SK-N-SH (cell line): ENCODE measurements around the gene SPACA9. TPM values are rescaled to one million over a fixed set of nuclear protein-coding genes. Genes with fewer than 3 reads are reported as not detected.

Source experiments
- CTCF ChIA-PET: fragments of 300-600, 350-600 bp; formaldehyde crosslinking; extraction: SDS; loops from one replicate; lab custom pipeline; 2021; lab: Yijun Ruan, JAX
- POLR2A ChIA-PET: fragments of 350-600 bp; sonication (Branson Sonifier 250); formaldehyde crosslinking; extraction: SDS; loops from one replicate; lab custom pipeline; 2020; ENCODE audit warnings: antibody characterized with exemption, inconsistent platforms; lab: Yijun Ruan, JAX
- DNase-seq: peaks from one replicate; pipeline ENCODE4 v3.0.0; 2012
- H2AFZ ChIP-seq: fragments of 200-600 bp; sonication (generic); 2 replicates; pipeline ENCODE4 v1.8.1; 2016; ENCODE audit warnings: antibody characterized with exemption, mild to moderate bottlenecking, low read depth
- H3F3A ChIP-seq: fragments of 200-600 bp; sonication (generic); replicated peaks from 2 replicates; pipeline ENCODE3; 2016; ENCODE audit warnings: antibody characterized with exemption, mild to moderate bottlenecking; ENCODE audit not compliant: insufficient read depth
- H3K27ac ChIP-seq, 2 experiments: fragments of 200-500 bp in 1 of 2; fragments of 200-600 bp in 1 of 2; sonication (Bioruptor generic) in 1 of 2; sonication (generic), shearing (Covaris generic) in 1 of 2; 2 replicates each; pipeline versions ENCODE4 v1.5.1 to v1.6.1; 2014 to 2016; ENCODE audit warnings: low read depth in 2 of 2, inconsistent platforms in 1 of 2, low read length in 1 of 2, mild to moderate bottlenecking in 1 of 2, mixed read lengths in 1 of 2
- H3K27me3 ChIP-seq: fragments of 200-600 bp; sonication (generic), shearing (Covaris generic); 2 replicates; pipeline ENCODE4 v1.6.1; 2016; ENCODE audit warnings: mixed run types; ENCODE audit not compliant: insufficient read depth
- H3K36me3 ChIP-seq, 2 experiments: fragments of 200-500 bp in 1 of 2; fragments of 200-600 bp in 1 of 2; sonication (Bioruptor generic) in 1 of 2; sonication (generic) in 1 of 2; replicated peaks in 1 of 2; 2 replicates each; pipeline versions ENCODE3 to v1.5.1; 2014 to 2016; ENCODE audit warnings: low read length in 1 of 2, mild to moderate bottlenecking in 1 of 2; ENCODE audit not compliant: insufficient read depth in 2 of 2, control insufficient read depth in 1 of 2
- H3K4me1 ChIP-seq, 2 experiments: fragments of 200-500 bp in 1 of 2; fragments of 200-600 bp in 1 of 2; sonication (Bioruptor generic) in 1 of 2; sonication (generic), shearing (Covaris generic) in 1 of 2; 2 replicates each; pipeline versions ENCODE4 v1.5.1 to v1.6.1; 2014 to 2016; ENCODE audit warnings: low read depth in 1 of 2, low read length in 1 of 2, mixed run types in 1 of 2; ENCODE audit not compliant: insufficient read depth in 2 of 2, control insufficient read depth in 1 of 2
- H3K4me2 ChIP-seq: fragments of 200-600 bp; sonication (generic), shearing (Covaris generic); 2 replicates; pipeline ENCODE4 v1.6.1; 2017; ENCODE audit warnings: mixed run types
- H3K4me3 ChIP-seq, 2 experiments: fragments of 200-500 bp in 1 of 2; fragments of 200-600 bp in 1 of 2; sonication (Bioruptor generic) in 1 of 2; sonication (generic), shearing (Covaris generic) in 1 of 2; 2 replicates each; pipeline versions ENCODE4 v1.5.1 to v1.8.1; 2014 to 2016; ENCODE audit warnings: low read depth in 2 of 2, inconsistent platforms in 1 of 2, low read length in 1 of 2, mild to moderate bottlenecking in 1 of 2, mixed read lengths in 1 of 2, moderate library complexity in 1 of 2
- H3K79me2 ChIP-seq: fragments of 200-600 bp; sonication (generic); 2 replicates; pipeline ENCODE4 v1.8.1; 2017; ENCODE audit warnings: mild to moderate bottlenecking; ENCODE audit not compliant: insufficient read depth
- H3K9ac ChIP-seq: fragments of 200-600 bp; sonication (generic); 2 replicates; pipeline ENCODE4 v1.6.1; 2017; ENCODE audit warnings: mixed run types
- H3K9me2 ChIP-seq: fragments of 200-600 bp; sonication (generic); 2 replicates; pipeline ENCODE4 v1.6.1; 2017; ENCODE audit warnings: mixed run types
- H3K9me3 ChIP-seq: fragments of 200-600 bp; sonication (generic); 2 replicates; pipeline ENCODE4 v1.6.1; 2017; ENCODE audit warnings: mixed run types, mild to moderate bottlenecking, moderate library complexity
- H4K20me1 ChIP-seq: fragments of 200-600 bp; sonication (generic); 2 replicates; pipeline ENCODE4 v1.6.1; 2017; ENCODE audit warnings: mild to moderate bottlenecking, mixed run types; ENCODE audit not compliant: insufficient read depth
- EP300 ChIP-seq, 2 experiments: IDR thresholded peaks; 2 replicates each; pipeline versions ENCODE4 v1.4.0 to v1.6.1; 2012; ENCODE audit warnings: borderline replicate concordance in 1 of 2, low read depth in 1 of 2, low read length in 1 of 2
- FOSL2 ChIP-seq: IDR thresholded peaks from 2 replicates; pipeline ENCODE4 v1.4.0; 2012; ENCODE audit warnings: low read depth, mild to moderate bottlenecking, moderate library complexity, borderline replicate concordance
- GATA2 ChIP-seq: sonication (generic); formaldehyde crosslinking; IDR thresholded peaks from 2 replicates; pipeline ENCODE4 v1.5.0; 2020; ENCODE audit warnings: mild to moderate bottlenecking, missing genetic modification reagents
- NRF1 ChIP-seq: IDR thresholded peaks from 2 replicates; pipeline ENCODE4 v1.6.1; 2012; ENCODE audit warnings: low read depth, mild to moderate bottlenecking, low read length
- PBX3 ChIP-seq: IDR thresholded peaks from 2 replicates; pipeline ENCODE4; 2012
- RAD21 ChIP-seq: IDR thresholded peaks from 2 replicates; pipeline ENCODE4 v1.6.1; 2012; ENCODE audit warnings: mild to moderate bottlenecking, low read length
- RCOR1 ChIP-seq: fragments of 150-350 bp; IDR thresholded peaks from 2 replicates; pipeline ENCODE4 v1.6.1; 2017; ENCODE audit warnings: antibody characterized with exemption, low read length
- REST ChIP-seq: IDR thresholded peaks from 2 replicates; pipeline ENCODE4 v1.6.1; 2012; ENCODE audit warnings: mild to moderate bottlenecking, low read depth, low read length, moderate library complexity
- RFX5 ChIP-seq: IDR thresholded peaks from 2 replicates; pipeline ENCODE4 v1.6.1; 2012; ENCODE audit warnings: mild to moderate bottlenecking, improper control_type of control experiment, low read length
- RXRA ChIP-seq: IDR thresholded peaks from 2 replicates; pipeline ENCODE4 v1.4.0; 2012; ENCODE audit warnings: low read depth, mild to moderate bottlenecking, borderline replicate concordance
- TCF12 ChIP-seq: IDR thresholded peaks from 2 replicates; pipeline ENCODE4 v1.4.0; 2012
- YY1 ChIP-seq: IDR thresholded peaks from 2 replicates; pipeline ENCODE4 v1.4.0; 2012; ENCODE audit warnings: low read depth, mild to moderate bottlenecking
- ZBTB33 ChIP-seq: IDR thresholded peaks from 2 replicates; pipeline ENCODE4 v1.4.0; 2012; ENCODE audit warnings: low read depth, borderline replicate concordance
- WGBS: methylation state at CpG from one replicate; pipeline ENCODE4 v1.1.6; 2017; ENCODE audit warnings: low lambda C conversion rate; 5-methylcytosine and 5-hydroxymethylcytosine counted together
- polyA plus RNA-seq, 3 experiments: library from polyadenylated mRNA; depleted of rRNA; stranded (reverse); fragments of >200 nt; gene quantifications; 2 replicates each; pipeline ENCODE4 v1.2.3, GENCODE V29; 2012

SPACA9 gene
- polyA plus RNA-seq, 1 of the 3 experiments (the other 2 are of a cell fraction): 9.8 TPM

GRCh38 chr9:132896906-132897305 lies 18.2 kb downstream of the SPACA9 start:
- Histone ChIP-seq H4K20me1 (no peaks in the 10 kb centered on the region), H3F3A (no peaks in the 10 kb centered on the region), H3K36me3 (peaks cover 36 to 79% of the 10 kb centered on the region in 2 experiments), H3K9ac (no peak overlapping the region), H3K79me2 (no peaks in the 10 kb centered on the region), H3K4me3 (no peak overlapping the region), H3K27me3 (no peaks in the 10 kb centered on the region), H3K9me3 (no peaks in the 10 kb centered on the region), H3K9me2 (no peaks in the 10 kb centered on the region), H2AFZ (no peak overlapping the region), H3K4me2 (no peak overlapping the region), H3K27ac (no peak overlapping the region), H3K4me1 (peaks cover 0 to 3% of the 10 kb centered on the region in 2 experiments; a peak in 1 of 4 replicates)
- POLR2A ChIA-PET: no interaction called here
- no peak for TF ChIP-seq TCF12
- no peak for TF ChIP-seq REST
- TF ChIP-seq GATA2 (CRISPR knock-in tag): no peak
- TF ChIP-seq ZBTB33: no peak
- TF ChIP-seq NRF1: no peak
- no peak for TF ChIP-seq PBX3
- TF ChIP-seq RAD21: no peak
- no peak for TF ChIP-seq RFX5
- TF ChIP-seq RCOR1: no peak
- no peak for TF ChIP-seq YY1
- no peak for TF ChIP-seq FOSL2
- no peak for TF ChIP-seq EP300 (IDR thresholded peaks at IDR 0.05; ENCODE audit: borderline replicate concordance in 1 of 2, low read depth in 1 of 2, low read length in 1 of 2)
- no peak for TF ChIP-seq RXRA
- DNase-seq: no peak
- CTCF ChIA-PET: interaction anchor here (0.6 kb wide), 1 partner anchor 322 kb away, joined by 3 read pairs; no protein-coding TSS in a partner anchor
- WGBS: 95% methylated on average over 6 of the region's 6 CpGs
